Breast epithelium (tissue), 4 donors: ENCODE data around the gene DCAKD. TPM values are rescaled to one million over a fixed set of nuclear protein-coding genes. Genes with fewer than 3 reads are reported as not detected.

ENCODE experiments used
- DNase-seq, 2 donors: peaks; one replicate each; pipeline ENCODE4 v3.0.0-alpha.2; 2019; ENCODE audit warnings: low spot score in 2 of 2
- H3K27ac ChIP-seq, 2 donors: fragments of 200-600 bp; sonication (generic) in 1 of 2; one replicate each; pipeline ENCODE4 v1.5.1; 2016 to 2019; ENCODE audit warnings: mild to moderate bottlenecking in 1 of 2
- H3K27me3 ChIP-seq, 2 donors: fragments of 200-600 bp; sonication (generic) in 1 of 2; one replicate each; pipeline versions ENCODE4 v1.5.1 to v1.6.0; 2017 to 2019; ENCODE audit warnings: control low read depth in 1 of 2, mild to moderate bottlenecking in 1 of 2
- H3K36me3 ChIP-seq: fragments of 200-600 bp; one replicate; pipeline ENCODE4 v1.5.1; 2019
- H3K4me1 ChIP-seq, 2 donors: fragments of 200-600 bp; sonication (generic); one replicate each; pipeline ENCODE4 v1.5.1; 2016 to 2019; ENCODE audit warnings: control low read depth in 1 of 2
- H3K4me3 ChIP-seq, 3 donors: fragments of 200-600 bp; sonication (generic); 1 replicate in 2 of 3; 2 replicates in 1 of 3; pipeline ENCODE4 v1.5.1; 2016 to 2019; ENCODE audit warnings: mild to moderate bottlenecking in 3 of 3, moderate library complexity in 2 of 3
- H3K9me3 ChIP-seq, 2 donors: fragments of 200-600 bp; sonication (generic) in 1 of 2; one replicate each; pipeline ENCODE4 v1.5.1; 2016 to 2019; ENCODE audit warnings: control low read depth in 1 of 2
- CTCF ChIP-seq, 3 donors: fragments of 450-650 bp; IDR thresholded peaks; one replicate each; pipeline ENCODE4 v1.5.1; 2016 to 2017; ENCODE audit warnings: antibody characterized with exemption in 3 of 3, mild to moderate bottlenecking in 3 of 3, moderate library complexity in 3 of 3
- POLR2A ChIP-seq: fragments of 450-650 bp; IDR thresholded peaks from one replicate; pipeline ENCODE4 v1.6.1; 2016; ENCODE audit warnings: antibody characterized with exemption, mild to moderate bottlenecking, moderate library complexity
- POLR2AphosphoS5 ChIP-seq, 3 donors: sonication (generic); formaldehyde crosslinking; IDR thresholded peaks; one replicate each; pipeline ENCODE4 v1.6.1; 2017; ENCODE audit warnings: antibody characterized with exemption in 3 of 3
- intact Hi-C: fragments of 100-400 bp; cut with DNase I; formaldehyde crosslinking; loops from one replicate; pipeline ENCODE4 v1.15.1; 2023; ENCODE audit warnings: low total_unique reads
- total RNA-seq, 3 donors: library from RNA; depleted of rRNA; stranded (reverse); fragments of >200 nt; gene quantifications; one replicate each; pipeline ENCODE4 v1.1.0, GENCODE V29; 2016

DCAKD gene
- total RNA-seq, 3 donors from 2014 or later: 44.0 to 76.8 (median 48.2) TPM

- no peaks in the 10 kb centered on the region for H3K9me3 ChIP-seq
- no peaks in the 10 kb centered on the region for H3K36me3 ChIP-seq
- no peak overlapping the region for H3K27ac ChIP-seq
- H3K27me3 ChIP-seq: no peaks in the 10 kb centered on the region
- no peaks in the 10 kb centered on the region for H3K4me1 ChIP-seq
- H3K4me3 ChIP-seq: no peak overlapping the region
- TF ChIP-seq CTCF (IDR thresholded peaks at IDR 0.05) (no peak), POLR2AphosphoS5 (IDR thresholded peaks at IDR 0.05) (no peak), POLR2A (no peak)
- intact Hi-C loops: no loop called here
- no peak for DNase-seq
Measured at GRCh38 chr17:44979426-44979995, 71.9 kb downstream of the DCAKD start.

GRCh38 chr17:44978807-44979206 lies 72.6 kb downstream of the DCAKD start:
- intact Hi-C loops: no loop called here
- Histone ChIP-seq H3K9me3 (no peaks in the 10 kb centered on the region), H3K27me3 (no peaks in the 10 kb centered on the region), H3K4me1 (no peaks in the 10 kb centered on the region), H3K27ac (no peak overlapping the region), H3K36me3 (no peaks in the 10 kb centered on the region), H3K4me3 (no peak overlapping the region)
- no peak for TF ChIP-seq POLR2A
- no peak for TF ChIP-seq POLR2AphosphoS5 (IDR thresholded peaks at IDR 0.05)
- no peak for TF ChIP-seq CTCF (IDR thresholded peaks at IDR 0.05)
- no peak for DNase-seq

- H3K4me3 ChIP-seq: no peak overlapping the region
- H3K27ac ChIP-seq: no peak overlapping the region
- TF ChIP-seq POLR2AphosphoS5 (IDR thresholded peaks at IDR 0.05) (no peak), CTCF (IDR thresholded peaks at IDR 0.05) (no peak), POLR2A (no peak)
- no peaks in the 10 kb centered on the region for H3K27me3 ChIP-seq
- H3K4me1 ChIP-seq: no peaks in the 10 kb centered on the region
- H3K9me3 ChIP-seq: no peaks in the 10 kb centered on the region
- intact Hi-C loops: no loop called here
- no peak for DNase-seq
- H3K36me3 ChIP-seq: no peaks in the 10 kb centered on the region
Measured at GRCh38 chr17:44977814-44978550, 73.5 kb downstream of the DCAKD start.

- no peaks in the 10 kb centered on the region for H3K9me3 ChIP-seq
- intact Hi-C loops: no loop called here
- no peak for DNase-seq
- no peaks in the 10 kb centered on the region for H3K4me1 ChIP-seq
- H3K27ac ChIP-seq: no peak overlapping the region
- H3K36me3 ChIP-seq: no peaks in the 10 kb centered on the region
- H3K4me3 ChIP-seq: no peak overlapping the region
- no peaks in the 10 kb centered on the region for H3K27me3 ChIP-seq
- TF ChIP-seq POLR2AphosphoS5 (IDR thresholded peaks at IDR 0.05) (no peak), POLR2A (no peak), CTCF (IDR thresholded peaks at IDR 0.05) (no peak)
Measured at GRCh38 chr17:44977065-44977464, 74.4 kb downstream of the DCAKD start.

- no peak for DNase-seq
- Histone ChIP-seq H3K27me3 (no peaks in the 10 kb centered on the region), H3K4me1 (no peaks in the 10 kb centered on the region), H3K4me3 (no peak overlapping the region), H3K9me3 (no peaks in the 10 kb centered on the region), H3K27ac (no peak overlapping the region), H3K36me3 (no peaks in the 10 kb centered on the region)
- intact Hi-C loops: no loop called here
- TF ChIP-seq POLR2A: no peak
Measured at GRCh38 chr17:44976206-44976605, 75.2 kb downstream of the DCAKD start.

Other genes starting within 250 kb of the DCAKD start
- gene GJC1, start 221.3 kb downstream of the DCAKD start, total RNA-seq: 1 to 10 TPM; 2.3 to 4.6 (median 4.3) TPM
- 1 to 10 TPM in 1 of 3 donors, under 1 TPM in 1, not detected in 1; 0.98 to 1.0 TPM for gene HIGD1B, start 203.7 kb downstream of the DCAKD start, total RNA-seq
- 10 to 100 TPM; 58.1 to 71.4 (median 60.0) TPM for gene EFTUD2, start 152.2 kb downstream of the DCAKD start, total RNA-seq
- gene GFAP, start 136.1 kb downstream of the DCAKD start, total RNA-seq: 10 to 100 TPM in 2 of 3 donors, 1 to 10 TPM in 1; 4.2 to 37.0 (median 11.8) TPM
- under 1 TPM in 2 of 3 donors, not detected in 1; 0.15 to 0.64 TPM for gene KIF18B, start 103.9 kb downstream of the DCAKD start, total RNA-seq
- 1 to 10 TPM in 1 of 3 donors, under 1 TPM in 1, not detected in 1; 0.98 to 7.2 TPM for gene C1QL1, start 83.3 kb downstream of the DCAKD start, total RNA-seq
- gene NMT1, start 9.7 kb upstream of the DCAKD start, total RNA-seq: 100 to 1,000 TPM in 1 of 3 donors, 10 to 100 TPM in 2; 81.9 to 130 (median 84.0) TPM
- gene PLCD3, start 80.9 kb upstream of the DCAKD start, total RNA-seq: 10 to 100 TPM; 30.8 to 62.2 (median 41.1) TPM
- gene ACBD4, start 84.1 kb upstream of the DCAKD start, total RNA-seq: 10 to 100 TPM; 13.8 to 28.8 (median 15.7) TPM
- 10 to 100 TPM; 21.3 to 35.6 (median 33.4) TPM for gene HEXIM1, start 96.8 kb upstream of the DCAKD start, total RNA-seq
- gene HEXIM2, start 110.2 kb upstream of the DCAKD start, total RNA-seq: 10 to 100 TPM in 2 of 3 donors, 1 to 10 TPM in 1; 6.6 to 13.3 (median 13.2) TPM
- gene FMNL1, start 170.3 kb upstream of the DCAKD start, total RNA-seq: 10 to 100 TPM in 2 of 3 donors, 1 to 10 TPM in 1; 9.2 to 31.2 (median 10.8) TPM
- under 1 TPM in 1 of 3 donors, not detected in 2; 0.44 TPM for gene SPATA32, start 210.5 kb upstream of the DCAKD start, total RNA-seq